NB4 (cell line): ENCODE data around the gene APC2.

Source experiments
- DNase-seq: peaks from one replicate; pipeline ENCODE4 v3.0.0; 2010; ENCODE audit warnings: low read depth
- H3K4me3 ChIP-seq: one replicate; pipeline ENCODE4 v1.5.1; 2011; ENCODE audit warnings: mild to moderate bottlenecking, low read depth, low read length, moderate library complexity
- MAX ChIP-seq: IDR thresholded peaks from 2 replicates; pipeline ENCODE4 v1.6.1; 2011; ENCODE audit warnings: low read depth, low read length
- MYC ChIP-seq: IDR thresholded peaks from 2 replicates; pipeline ENCODE4 v1.6.1; 2011; ENCODE audit warnings: low read depth, low read length
- POLR2A ChIP-seq: IDR thresholded peaks from 2 replicates; pipeline ENCODE4 v1.6.1; 2011; ENCODE audit warnings: mild to moderate bottlenecking; ENCODE audit not compliant: insufficient read length; ENCODE audit errors: extremely low read depth
- TF ChIP-seq, protein P1 (sequence below): IDR thresholded peaks from one replicate; pipeline ENCODE4 v1.5.1; 2012; ENCODE audit warnings: low read depth, low read length

The APC2 gene

GRCh38 chr19:1471515-1472160 is 21.7 kb downstream of the APC2 start:
- H3K4me3 ChIP-seq, result no peak overlapping the region
- TF ChIP-seq, protein P1, sequence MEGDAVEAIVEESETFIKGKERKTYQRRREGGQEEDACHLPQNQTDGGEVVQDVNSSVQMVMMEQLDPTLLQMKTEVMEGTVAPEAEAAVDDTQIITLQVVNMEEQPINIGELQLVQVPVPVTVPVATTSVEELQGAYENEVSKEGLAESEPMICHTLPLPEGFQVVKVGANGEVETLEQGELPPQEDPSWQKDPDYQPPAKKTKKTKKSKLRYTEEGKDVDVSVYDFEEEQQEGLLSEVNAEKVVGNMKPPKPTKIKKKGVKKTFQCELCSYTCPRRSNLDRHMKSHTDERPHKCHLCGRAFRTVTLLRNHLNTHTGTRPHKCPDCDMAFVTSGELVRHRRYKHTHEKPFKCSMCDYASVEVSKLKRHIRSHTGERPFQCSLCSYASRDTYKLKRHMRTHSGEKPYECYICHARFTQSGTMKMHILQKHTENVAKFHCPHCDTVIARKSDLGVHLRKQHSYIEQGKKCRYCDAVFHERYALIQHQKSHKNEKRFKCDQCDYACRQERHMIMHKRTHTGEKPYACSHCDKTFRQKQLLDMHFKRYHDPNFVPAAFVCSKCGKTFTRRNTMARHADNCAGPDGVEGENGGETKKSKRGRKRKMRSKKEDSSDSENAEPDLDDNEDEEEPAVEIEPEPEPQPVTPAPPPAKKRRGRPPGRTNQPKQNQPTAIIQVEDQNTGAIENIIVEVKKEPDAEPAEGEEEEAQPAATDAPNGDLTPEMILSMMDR, result peak; percentile 6
- TF ChIP-seq MAX (no peak), MYC (no peak)
- DNase-seq, result no peak

DNA sequence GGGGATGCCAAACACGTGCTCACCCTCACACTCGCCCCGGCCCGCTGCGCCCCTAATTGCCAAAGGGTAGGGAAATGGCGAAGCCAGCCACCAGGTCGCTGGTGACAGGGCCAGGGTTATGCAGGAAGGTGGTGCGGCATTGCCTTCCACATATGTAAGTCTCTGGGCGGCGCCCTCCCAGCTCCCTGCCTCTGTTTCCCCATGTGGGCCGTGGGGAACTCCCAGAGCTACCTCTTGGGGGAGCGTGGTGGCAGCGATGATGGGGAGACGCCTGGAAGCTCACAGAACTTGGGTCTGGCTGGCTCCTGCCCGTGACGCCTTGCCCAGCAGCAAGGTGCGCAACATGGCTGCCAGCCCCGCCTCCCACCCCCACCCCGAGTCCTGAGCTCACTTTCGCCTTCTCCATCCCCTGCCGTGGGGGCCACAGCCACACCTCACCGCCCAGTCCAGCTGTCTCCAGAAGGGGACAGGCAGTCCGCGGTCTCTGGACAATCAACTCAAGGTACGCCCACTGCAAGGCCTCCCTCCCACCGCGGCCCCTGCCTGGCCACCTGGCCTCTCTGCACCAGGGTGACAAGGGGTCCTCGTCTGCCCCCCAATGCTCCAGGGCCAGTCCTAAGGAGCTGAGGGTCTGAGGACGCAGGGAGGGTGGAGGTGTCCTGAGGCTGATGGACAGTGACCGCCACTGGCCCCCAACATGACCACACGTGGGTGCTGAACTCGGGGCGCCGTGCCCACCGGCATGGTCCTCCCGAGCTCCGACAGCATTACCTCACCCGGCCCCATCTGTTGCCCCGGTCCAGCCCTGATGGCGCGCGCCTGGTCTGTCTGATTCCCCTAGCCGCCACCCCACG is 22.5 kb downstream of the APC2 start:
- H3K4me3 ChIP-seq, result no peak overlapping the region
- TF ChIP-seq MAX, result no peak
- TF ChIP-seq, protein P1, result no peak
- TF ChIP-seq POLR2A, result no peak
- TF ChIP-seq MYC, result no peak
- DNase-seq, result no peak

GRCh38 chr19:1473085-1473851 is 23.3 kb downstream of the APC2 start:
- H3K4me3 ChIP-seq, result no peak overlapping the region
- TF ChIP-seq, protein P1, result no peak
- TF ChIP-seq MYC, result no peak
- TF ChIP-seq MAX, result no peak
- TF ChIP-seq POLR2A, result no peak
- no peak for DNase-seq

DNA sequence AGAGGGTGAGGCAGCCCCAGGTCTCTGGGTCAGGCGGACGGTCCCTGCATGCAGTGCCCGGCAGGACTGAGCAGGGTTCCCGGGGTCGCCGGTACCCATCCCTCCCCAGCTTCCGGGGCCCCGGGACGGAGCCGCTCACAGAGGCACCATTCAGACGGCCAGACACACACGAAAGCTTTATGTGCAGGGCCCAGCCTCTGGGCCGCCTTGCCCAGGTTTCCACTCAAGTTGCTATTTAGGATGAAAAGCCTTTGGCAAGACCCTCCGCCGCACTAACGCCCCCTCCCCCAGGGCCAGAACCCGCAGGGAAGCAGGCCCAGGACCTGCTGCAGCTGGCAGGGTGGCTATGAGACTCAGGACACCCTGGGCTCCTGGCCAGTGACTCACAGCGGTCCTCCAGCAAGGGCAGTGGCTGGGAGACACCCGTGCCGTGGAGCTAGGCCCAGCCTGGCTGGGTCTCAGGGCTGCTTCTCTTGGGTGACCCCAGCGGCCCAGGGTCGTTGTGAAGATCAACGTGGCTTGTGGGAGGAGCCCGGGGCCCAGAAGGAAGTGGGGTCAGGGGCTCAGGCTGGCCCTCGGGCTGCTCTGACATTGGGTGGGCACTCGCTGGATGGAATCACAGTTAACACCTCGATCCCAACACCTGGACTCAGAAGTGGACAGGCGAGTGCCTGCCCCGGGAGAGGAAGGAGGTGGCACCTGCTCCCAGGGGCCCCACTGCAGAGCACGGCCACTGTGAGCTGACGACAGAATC is 24.3 kb downstream of the APC2 start:
- DNase-seq, result no peak
- no peak overlapping the region for H3K4me3 ChIP-seq
- TF ChIP-seq MAX, result no peak
- TF ChIP-seq, protein P1, result no peak
- TF ChIP-seq POLR2A, result no peak
- TF ChIP-seq MYC, result no peak

DNA sequence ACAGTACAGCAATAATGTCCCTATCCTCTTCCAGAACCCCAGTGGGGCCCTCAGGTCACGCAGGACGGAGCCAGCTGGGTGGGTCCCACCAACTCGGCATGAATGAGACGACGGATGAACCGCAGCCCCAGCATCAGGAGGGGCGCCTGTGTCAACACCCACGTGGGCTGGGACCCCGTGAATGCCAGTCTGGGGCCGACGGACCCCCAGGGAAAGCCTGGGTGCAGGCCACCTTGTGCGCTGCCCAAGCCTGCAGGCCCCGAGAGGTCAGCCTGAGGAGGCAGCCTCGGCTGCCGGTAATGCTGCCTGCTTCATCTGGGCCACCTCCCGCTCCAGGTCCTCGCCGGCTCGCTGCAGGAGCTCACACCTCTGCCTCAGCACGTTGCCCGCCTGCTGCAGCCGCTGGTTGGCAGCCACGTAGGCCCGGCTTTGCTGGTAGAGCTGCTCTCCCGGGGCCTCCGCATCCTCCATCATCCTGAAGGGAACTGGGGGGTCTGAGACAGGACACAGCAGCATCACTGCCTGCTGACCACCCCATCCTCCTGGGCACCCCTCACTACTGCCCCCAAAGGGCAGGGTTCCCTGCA is 24.9 kb downstream of the APC2 start:
- H3K4me3 ChIP-seq, result no peak overlapping the region
- DNase-seq, result no peak
- no peak for TF ChIP-seq POLR2A
- TF ChIP-seq, protein P1, result no peak
- TF ChIP-seq MYC, result no peak
- TF ChIP-seq MAX, result no peak
